MM.1S (cell line): ENCODE data around the gene FUOM.

Experiments used
- EZH2 ChIP-seq: fragments of 300-600 bp; sonication (generic); optimal IDR thresholded peaks from 2 replicates; pipeline ENCODE3; 2017; ENCODE audit warnings: low read depth, mild to moderate bottlenecking, antibody characterized with exemption, low read length, mixed read lengths
- EZH2phosphoT487 ChIP-seq: fragments of 300-600 bp; sonication (generic); IDR thresholded peaks from 2 replicates; pipeline ENCODE4 v1.6.1; 2018; ENCODE audit warnings: antibody characterized with exemption, low read length
- TF ChIP-seq, protein P1 (sequence below): fragments of 300-600 bp; sonication (generic); IDR thresholded peaks from 2 replicates; pipeline ENCODE4 v1.5.1; 2016; ENCODE audit warnings: antibody characterized with exemption, low read length, mixed read lengths

GRCh38 chr10:133401500-133401899, 43.7 kb upstream of the FUOM start:
- TF ChIP-seq, protein P1, sequence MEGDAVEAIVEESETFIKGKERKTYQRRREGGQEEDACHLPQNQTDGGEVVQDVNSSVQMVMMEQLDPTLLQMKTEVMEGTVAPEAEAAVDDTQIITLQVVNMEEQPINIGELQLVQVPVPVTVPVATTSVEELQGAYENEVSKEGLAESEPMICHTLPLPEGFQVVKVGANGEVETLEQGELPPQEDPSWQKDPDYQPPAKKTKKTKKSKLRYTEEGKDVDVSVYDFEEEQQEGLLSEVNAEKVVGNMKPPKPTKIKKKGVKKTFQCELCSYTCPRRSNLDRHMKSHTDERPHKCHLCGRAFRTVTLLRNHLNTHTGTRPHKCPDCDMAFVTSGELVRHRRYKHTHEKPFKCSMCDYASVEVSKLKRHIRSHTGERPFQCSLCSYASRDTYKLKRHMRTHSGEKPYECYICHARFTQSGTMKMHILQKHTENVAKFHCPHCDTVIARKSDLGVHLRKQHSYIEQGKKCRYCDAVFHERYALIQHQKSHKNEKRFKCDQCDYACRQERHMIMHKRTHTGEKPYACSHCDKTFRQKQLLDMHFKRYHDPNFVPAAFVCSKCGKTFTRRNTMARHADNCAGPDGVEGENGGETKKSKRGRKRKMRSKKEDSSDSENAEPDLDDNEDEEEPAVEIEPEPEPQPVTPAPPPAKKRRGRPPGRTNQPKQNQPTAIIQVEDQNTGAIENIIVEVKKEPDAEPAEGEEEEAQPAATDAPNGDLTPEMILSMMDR: no peak
- TF ChIP-seq EZH2: no peak
- TF ChIP-seq EZH2phosphoT487: no peak
